PC-3 (cell line): Measurements from ENCODE around the gene RHOG. TPM values are rescaled to one million over a fixed set of nuclear protein-coding genes. Genes with fewer than 3 reads are reported as not detected.

Experiments
- ATAC-seq: fragments of 200-7000 bp; cut with Tn5 transposase; 2 replicates; pipeline ENCODE4 v1.9.1; 2020; ENCODE audit warnings: mild to moderate bottlenecking, moderate library complexity
- BruUV-seq: library from RNA; stranded (reverse); fragments of 400-500 nt; replicated peaks from 2 replicates; lab custom pipeline; 2021; lab: Mats Ljungman, UMichigan
- CTCF ChIA-PET: fragments of 300-600 bp; sonication (Branson Sonifier 250); formaldehyde crosslinking; loops from one replicate; lab custom pipeline; 2022; ENCODE audit warnings: antibody characterized with exemption; lab: Charles Lee
- POLR2A ChIA-PET: fragments of 300-600 bp; sonication (Branson Sonifier 250); formaldehyde crosslinking; loops from one replicate; lab custom pipeline; 2022; ENCODE audit warnings: antibody characterized with exemption; ENCODE audit not compliant: unreplicated experiment; lab: Charles Lee
- DNase-seq: peaks from one replicate; pipeline ENCODE4 v3.0.0-alpha.2; 2015
- H2AFZ ChIP-seq: fragments of 300-600 bp; sonication (generic); 2 replicates; pipeline ENCODE4 v1.6.0; 2016; ENCODE audit warnings: antibody characterized with exemption, low read length
- H3F3A ChIP-seq: fragments of 300-600 bp; sonication (generic); one replicate; pipeline ENCODE4 v1.6.0; 2017; ENCODE audit warnings: antibody characterized with exemption, low read length, control low read depth, mild to moderate bottlenecking; ENCODE audit not compliant: unreplicated experiment
- H3K27ac ChIP-seq: fragments of 300-600 bp; sonication (generic); 2 replicates; pipeline ENCODE4 v1.5.1; 2016; ENCODE audit warnings: mild to moderate bottlenecking, low read length
- H3K27me3 ChIP-seq: fragments of 300-600 bp; sonication (generic); 2 replicates; pipeline ENCODE4 v1.6.1; 2016; ENCODE audit warnings: low read length, mixed read lengths
- H3K36me3 ChIP-seq: fragments of 300-600 bp; sonication (generic); 2 replicates; pipeline ENCODE4 v1.6.1; 2016; ENCODE audit warnings: low read depth, mixed run types, low read length, mixed read lengths
- H3K4me1 ChIP-seq: fragments of 300-600 bp; sonication (generic); 2 replicates; pipeline ENCODE4 v1.5.1; 2016; ENCODE audit warnings: low read length; ENCODE audit not compliant: insufficient read depth
- H3K4me2 ChIP-seq: fragments of 300-600 bp; sonication (generic); 2 replicates; pipeline ENCODE4 v1.6.0; 2016; ENCODE audit warnings: low read length
- H3K4me3 ChIP-seq: fragments of 300-600 bp; sonication (generic); 2 replicates; pipeline ENCODE4 v1.5.1; 2016; ENCODE audit warnings: mild to moderate bottlenecking, low read length, mixed read lengths
- H3K79me2 ChIP-seq: fragments of 300-600 bp; sonication (generic); 2 replicates; pipeline ENCODE4 v1.6.1; 2017; ENCODE audit warnings: low read length, mixed read lengths
- H3K9ac ChIP-seq: fragments of 300-600 bp; sonication (generic); 2 replicates; pipeline ENCODE4 v1.6.0; 2016; ENCODE audit warnings: mild to moderate bottlenecking, low read length
- H3K9me2 ChIP-seq: fragments of 300-600 bp; sonication (generic); replicated peaks from 2 replicates; pipeline ENCODE4 v1.6.1; 2016; ENCODE audit warnings: mixed run types, low read length, mixed read lengths
- H3K9me3 ChIP-seq: fragments of 300-600 bp; sonication (generic); 2 replicates; pipeline ENCODE4 v1.6.1; 2016; ENCODE audit warnings: low read length, mixed read lengths
- H4K20me1 ChIP-seq: fragments of 300-600 bp; sonication (generic); 2 replicates; pipeline ENCODE4 v1.6.1; 2016; ENCODE audit warnings: low read length, mixed read lengths
- EZH2 ChIP-seq: fragments of 300-600 bp; sonication (generic); IDR thresholded peaks from one replicate; pipeline ENCODE4 v1.6.1; 2017; ENCODE audit warnings: antibody characterized with exemption, mild to moderate bottlenecking, low read length; ENCODE audit not compliant: unreplicated experiment
- EZH2phosphoT487 ChIP-seq: fragments of 300-600 bp; sonication (generic); IDR thresholded peaks from 2 replicates; pipeline ENCODE4 v1.6.1; 2018; ENCODE audit warnings: mild to moderate bottlenecking, antibody characterized with exemption, low read length, borderline replicate concordance
- intact Hi-C: fragments of 100-400 bp; cut with micrococcal nuclease; formaldehyde crosslinking; loops from 2 replicates; pipeline ENCODE4 v1.9.0; 2023
- total RNA-seq: library from RNA; depleted of rRNA; stranded (reverse); fragments of >200 nt; gene quantifications from 2 replicates; pipeline ENCODE4 v1.2.3, GENCODE V29; 2014
- TF ChIP-seq, protein P1 (sequence below): fragments of 300-600 bp; sonication (generic); conservative IDR thresholded peaks from 2 replicates; pipeline ENCODE4 v1.5.1; 2017; ENCODE audit warnings: antibody characterized with exemption, low read depth, mild to moderate bottlenecking, low read length

Gene RHOG
- total RNA-seq, 1 experiment from 2014 or later = 31.2 TPM

DNA sequence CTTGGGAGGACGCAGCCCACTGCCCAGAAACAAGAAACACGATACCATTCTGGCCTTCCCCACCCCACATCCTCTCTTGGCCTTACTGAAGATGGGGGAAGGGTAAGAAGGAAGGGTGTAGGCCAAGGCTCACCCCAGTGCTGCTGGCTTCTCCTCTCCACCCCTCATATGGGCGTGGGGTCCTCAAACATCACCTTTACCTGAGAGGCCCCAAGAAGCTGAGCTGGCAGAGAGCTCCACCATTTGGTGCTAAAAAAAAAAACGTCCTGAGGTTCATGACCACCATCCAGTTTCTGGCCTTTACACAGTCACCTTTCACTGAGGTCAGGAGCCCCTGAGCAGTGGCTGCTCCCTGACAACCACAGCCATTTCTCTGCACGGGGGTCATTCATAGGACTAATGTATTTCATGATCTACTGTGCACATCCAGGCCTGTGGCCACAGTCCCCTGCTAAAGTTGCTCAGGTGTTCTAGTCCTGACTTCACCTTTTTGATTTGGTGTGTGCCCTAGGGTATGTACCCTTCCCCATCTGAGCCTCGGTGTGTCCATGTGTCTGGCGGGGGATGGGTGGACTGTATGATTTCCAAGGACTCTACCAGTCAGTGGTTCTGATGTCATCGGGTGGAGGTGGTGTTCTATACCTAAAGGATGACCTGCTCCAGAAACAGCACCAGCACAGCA is 15.1 kb downstream of the RHOG start:
- Histone ChIP-seq H3K4me3 (no peak overlapping the region), H4K20me1 (no peaks in the 10 kb centered on the region), H3K79me2 (0 out of 2 replicates have a peak, but pooled peaks cover 1% of the 10 kb centered on the region), H3K9ac (no peak overlapping the region), H3K36me3 (peaks cover 7% of the 10 kb centered on the region; the same call in 1 of the 2 replicates), H3K9me2 (no peaks in the 10 kb centered on the region), H3K27ac (no peak overlapping the region), H3K4me2 (no peak overlapping the region), H3K9me3 (no peaks in the 10 kb centered on the region), H3K4me1 (no peaks in the 10 kb centered on the region), H3F3A (no peaks in the 10 kb centered on the region), H2AFZ (no peak overlapping the region), H3K27me3 (no peaks in the 10 kb centered on the region)
- no peak for DNase-seq
- TF ChIP-seq EZH2phosphoT487 = no peak
- BruUV-seq = TSS peak; percentile 19
- ChIA-PET CTCF (no interaction called here), POLR2A (no interaction called here)
- no peak for ATAC-seq
- intact Hi-C loops = no loop called here

GRCh38 chr11:3824714-3825472 is 15.9 kb downstream of the RHOG start:
- H3K9ac ChIP-seq = no peak overlapping the region
- H3K27ac ChIP-seq = no peak overlapping the region
- DNase-seq (no peak), ATAC-seq (peak; percentile 11; the same call in 1 of the 2 replicates)
- POLR2A ChIA-PET = no interaction called here
- TF ChIP-seq EZH2 (no peak), EZH2phosphoT487 (no peak)
- TF ChIP-seq, protein P1, sequence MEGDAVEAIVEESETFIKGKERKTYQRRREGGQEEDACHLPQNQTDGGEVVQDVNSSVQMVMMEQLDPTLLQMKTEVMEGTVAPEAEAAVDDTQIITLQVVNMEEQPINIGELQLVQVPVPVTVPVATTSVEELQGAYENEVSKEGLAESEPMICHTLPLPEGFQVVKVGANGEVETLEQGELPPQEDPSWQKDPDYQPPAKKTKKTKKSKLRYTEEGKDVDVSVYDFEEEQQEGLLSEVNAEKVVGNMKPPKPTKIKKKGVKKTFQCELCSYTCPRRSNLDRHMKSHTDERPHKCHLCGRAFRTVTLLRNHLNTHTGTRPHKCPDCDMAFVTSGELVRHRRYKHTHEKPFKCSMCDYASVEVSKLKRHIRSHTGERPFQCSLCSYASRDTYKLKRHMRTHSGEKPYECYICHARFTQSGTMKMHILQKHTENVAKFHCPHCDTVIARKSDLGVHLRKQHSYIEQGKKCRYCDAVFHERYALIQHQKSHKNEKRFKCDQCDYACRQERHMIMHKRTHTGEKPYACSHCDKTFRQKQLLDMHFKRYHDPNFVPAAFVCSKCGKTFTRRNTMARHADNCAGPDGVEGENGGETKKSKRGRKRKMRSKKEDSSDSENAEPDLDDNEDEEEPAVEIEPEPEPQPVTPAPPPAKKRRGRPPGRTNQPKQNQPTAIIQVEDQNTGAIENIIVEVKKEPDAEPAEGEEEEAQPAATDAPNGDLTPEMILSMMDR = 0 out of 2 replicates have a peak, but pooled peaks have one; percentile 20
- no TSS peak for BruUV-seq
- no peaks in the 10 kb centered on the region for H3K27me3 ChIP-seq
- no peaks in the 10 kb centered on the region for H3K9me2 ChIP-seq
- no peaks in the 10 kb centered on the region for H4K20me1 ChIP-seq
- H3F3A ChIP-seq = no peaks in the 10 kb centered on the region
- H3K36me3 ChIP-seq = peaks cover 3% of the 10 kb centered on the region; the same call in 1 of the 2 replicates
- no peaks in the 10 kb centered on the region for H3K9me3 ChIP-seq
- no peak overlapping the region for H2AFZ ChIP-seq
- H3K4me2 ChIP-seq = no peak overlapping the region
- no peak overlapping the region for H3K4me3 ChIP-seq
- H3K79me2 ChIP-seq = no peaks in the 10 kb centered on the region
- intact Hi-C loops = no loop called here
- no peaks in the 10 kb centered on the region for H3K4me1 ChIP-seq
- CTCF ChIA-PET = no interaction called here

- ChIA-PET POLR2A (no interaction called here), CTCF (no interaction called here)
- no peak overlapping the region for H3K4me2 ChIP-seq
Observed at GRCh38 chr11:3823762-3824506, 16.8 kb downstream of the RHOG start.

More at GRCh38 chr11:3823762-3824506, 16.8 kb downstream of the RHOG start:
- H3K9me3 ChIP-seq = no peaks in the 10 kb centered on the region
- H3K79me2 ChIP-seq = no peaks in the 10 kb centered on the region
- no peak overlapping the region for H2AFZ ChIP-seq
- no peak overlapping the region for H3K9ac ChIP-seq
- H3K9me2 ChIP-seq = no peaks in the 10 kb centered on the region
- H3F3A ChIP-seq = no peaks in the 10 kb centered on the region
- BruUV-seq = no TSS peak
- no peaks in the 10 kb centered on the region for H3K4me1 ChIP-seq
- ATAC-seq = no peak
- intact Hi-C loops = no loop called here
- DNase-seq = no peak
- no peak overlapping the region for H3K27ac ChIP-seq
- TF ChIP-seq, protein P1 = no peak
- no peak for TF ChIP-seq EZH2
- TF ChIP-seq EZH2phosphoT487 = no peak
- H4K20me1 ChIP-seq = no peaks in the 10 kb centered on the region
- H3K4me3 ChIP-seq = no peak overlapping the region
- H3K27me3 ChIP-seq = no peaks in the 10 kb centered on the region
- H3K36me3 ChIP-seq = no peaks in the 10 kb centered on the region; the same call in 1 of the 2 replicates
